Stimulated activated effector memory CD8-positive, alpha-beta T cell treated with anti-CD3 and anti-CD28 coated beads, Interleukin-12 subunit alpha, Interleukin-12 subunit beta, amount 100 ng/mL, for 72 hours (primary cell): ENCODE results near the gene SYT7.

Source experiments
- ATAC-seq: fragments of 150-1000 bp; cut with Tn5 transposase; 2 replicates; pipeline ENCODE4 v1.10.0; 2021
- DNase-seq, 2 donors: peaks; one replicate each; pipeline ENCODE4 v3.0.0; 2021 to 2022; ENCODE audit warnings: low spot score in 2 of 2
- H3K27ac Mint-ChIP-seq: one replicate; pipeline ENCODE4 v1.8.0; 2022; ENCODE audit warnings: mild to moderate bottlenecking, mixed read lengths
- H3K36me3 Mint-ChIP-seq: one replicate; pipeline ENCODE4 v1.8.0; 2022; ENCODE audit warnings: mild to moderate bottlenecking, mixed read lengths
- H3K4me1 Mint-ChIP-seq: one replicate; pipeline ENCODE4 v1.8.0; 2022; ENCODE audit warnings: mixed read lengths
- H3K4me3 Mint-ChIP-seq: one replicate; pipeline ENCODE4 v1.8.0; 2022; ENCODE audit warnings: mild to moderate bottlenecking, mixed read lengths
- H3K9me3 Mint-ChIP-seq: one replicate; pipeline ENCODE4 v1.8.0; 2022; ENCODE audit warnings: mixed read lengths

The SYT7 gene

GRCh38 chr11:61498767-61499341 lies 82.0 kb downstream of the SYT7 start:
- H3K4me3 Mint-ChIP-seq = no peak overlapping the region
- H3K9me3 Mint-ChIP-seq = no peaks in the 10 kb centered on the region
- DNase-seq (no peak), ATAC-seq (no peak)
- no peaks in the 10 kb centered on the region for H3K4me1 Mint-ChIP-seq
- H3K27ac Mint-ChIP-seq = no peak overlapping the region
- H3K36me3 Mint-ChIP-seq = no peaks in the 10 kb centered on the region

DNA sequence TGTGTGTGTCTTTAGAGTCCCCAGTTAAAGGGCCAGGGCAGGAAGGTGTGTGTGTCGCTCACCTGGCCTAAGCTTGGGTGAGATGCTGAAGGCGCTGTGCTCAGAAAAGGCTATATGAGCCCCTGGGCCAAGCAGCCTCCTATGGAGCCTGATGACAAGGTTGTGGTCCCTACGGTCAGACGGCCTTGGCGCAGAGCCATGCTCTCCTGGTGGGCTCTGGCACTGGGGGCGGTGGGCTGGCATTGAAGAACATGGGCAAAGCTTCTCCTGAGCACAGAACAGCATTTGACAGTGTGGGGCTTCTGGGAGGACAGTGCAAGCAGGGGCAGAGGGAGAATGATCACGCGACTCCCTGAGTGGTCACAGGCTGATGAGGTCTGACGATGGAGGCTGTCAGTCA lies 83.0 kb downstream of the SYT7 start:
- H3K36me3 Mint-ChIP-seq = no peaks in the 10 kb centered on the region
- ATAC-seq = no peak

GRCh38 chr11:61497473-61497872 lies 83.4 kb downstream of the SYT7 start:
- Mint-ChIP-seq H3K9me3 (no peaks in the 10 kb centered on the region), H3K36me3 (no peaks in the 10 kb centered on the region), H3K4me1 (no peaks in the 10 kb centered on the region), H3K27ac (no peak overlapping the region), H3K4me3 (no peak overlapping the region)
- ATAC-seq = no peak
- no peak for DNase-seq

More for the DNA sequence above, 83.0 kb downstream of the SYT7 start:
- no peak for DNase-seq
- Mint-ChIP-seq H3K27ac (no peak overlapping the region), H3K4me1 (no peaks in the 10 kb centered on the region), H3K4me3 (no peak overlapping the region), H3K9me3 (no peaks in the 10 kb centered on the region)

DNA sequence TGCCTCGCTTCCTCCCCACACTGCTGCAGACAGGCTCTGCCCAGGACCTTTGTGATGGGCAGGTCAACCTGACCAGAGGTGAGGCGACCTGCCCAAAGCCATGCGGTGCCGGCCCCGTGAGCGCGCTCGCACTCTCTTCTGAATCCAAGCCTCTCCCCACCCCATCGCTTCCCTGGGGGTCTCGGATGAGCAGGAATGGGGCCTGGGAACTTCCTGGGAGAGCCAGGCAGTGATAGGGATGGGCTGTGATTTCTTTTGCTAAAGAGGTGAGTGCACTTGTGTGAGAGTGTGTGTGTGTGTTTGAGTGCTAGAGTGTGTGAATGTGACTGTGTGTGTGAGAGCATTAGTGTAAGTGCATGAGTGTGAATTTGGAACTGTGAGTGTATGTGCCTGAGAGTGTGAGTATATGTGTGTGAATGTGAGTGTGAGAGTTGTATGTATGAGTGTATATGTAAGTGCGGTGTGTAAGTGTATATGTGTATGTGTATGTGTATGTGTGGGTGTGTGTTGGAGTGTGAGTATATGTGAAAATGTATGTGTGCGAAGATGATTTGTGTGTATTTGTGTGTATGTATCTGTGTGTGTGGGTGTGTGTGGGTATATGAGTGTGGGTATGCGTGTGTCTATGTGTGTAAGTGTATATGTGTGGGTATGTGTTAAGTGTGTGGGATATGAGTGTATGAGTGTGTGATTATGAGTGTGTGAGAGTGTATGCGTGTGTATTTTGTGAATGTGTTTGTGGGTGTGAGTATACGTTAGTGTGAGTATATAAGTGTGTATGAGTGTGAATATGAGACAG lies 84.1 kb downstream of the SYT7 start:
- H3K4me3 Mint-ChIP-seq = no peak overlapping the region
- no peaks in the 10 kb centered on the region for H3K9me3 Mint-ChIP-seq
- H3K36me3 Mint-ChIP-seq = no peaks in the 10 kb centered on the region
- H3K27ac Mint-ChIP-seq = no peak overlapping the region
- H3K4me1 Mint-ChIP-seq = no peaks in the 10 kb centered on the region
- DNase-seq (no peak), ATAC-seq (no peak)

GRCh38 chr11:61495801-61496601 lies 84.9 kb downstream of the SYT7 start:
- no peaks in the 10 kb centered on the region for H3K4me1 Mint-ChIP-seq
- no peak overlapping the region for H3K27ac Mint-ChIP-seq
- H3K9me3 Mint-ChIP-seq = no peaks in the 10 kb centered on the region
- H3K4me3 Mint-ChIP-seq = no peak overlapping the region
- H3K36me3 Mint-ChIP-seq = no peaks in the 10 kb centered on the region
- ATAC-seq (no peak), DNase-seq (no peak)

DNA sequence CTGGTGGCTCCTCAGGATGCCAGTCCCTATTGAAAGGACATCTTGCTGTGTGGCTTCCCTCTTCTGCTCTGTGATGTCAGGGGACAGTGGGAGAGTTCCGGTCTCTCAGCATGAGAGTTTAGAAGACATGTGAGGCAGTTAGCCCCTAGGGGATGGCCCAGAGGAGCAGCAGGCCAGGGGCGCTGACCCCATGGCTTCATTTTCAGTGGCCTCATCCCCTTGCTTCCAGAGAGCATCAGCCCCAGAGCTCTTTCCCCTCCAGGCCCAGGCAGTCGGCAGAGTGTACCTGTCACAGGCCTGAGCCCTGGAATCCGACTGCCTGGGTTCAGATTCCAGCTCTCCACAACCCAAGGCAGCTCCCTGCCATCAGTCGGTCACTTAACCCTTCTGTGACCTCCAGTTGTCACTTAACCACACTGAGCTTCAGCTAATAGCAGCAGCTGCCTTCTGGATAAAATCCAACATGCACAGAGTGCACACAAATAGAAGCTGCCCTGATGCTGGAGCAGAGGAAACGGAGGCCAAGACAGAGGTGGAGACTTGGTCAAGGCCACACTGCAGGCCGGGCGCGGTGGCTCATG lies 86.4 kb downstream of the SYT7 start:
- Mint-ChIP-seq H3K4me1 (no peaks in the 10 kb centered on the region), H3K9me3 (no peaks in the 10 kb centered on the region), H3K4me3 (no peak overlapping the region), H3K36me3 (no peaks in the 10 kb centered on the region), H3K27ac (no peak overlapping the region)
- no peak for DNase-seq
- no peak for ATAC-seq

DNA sequence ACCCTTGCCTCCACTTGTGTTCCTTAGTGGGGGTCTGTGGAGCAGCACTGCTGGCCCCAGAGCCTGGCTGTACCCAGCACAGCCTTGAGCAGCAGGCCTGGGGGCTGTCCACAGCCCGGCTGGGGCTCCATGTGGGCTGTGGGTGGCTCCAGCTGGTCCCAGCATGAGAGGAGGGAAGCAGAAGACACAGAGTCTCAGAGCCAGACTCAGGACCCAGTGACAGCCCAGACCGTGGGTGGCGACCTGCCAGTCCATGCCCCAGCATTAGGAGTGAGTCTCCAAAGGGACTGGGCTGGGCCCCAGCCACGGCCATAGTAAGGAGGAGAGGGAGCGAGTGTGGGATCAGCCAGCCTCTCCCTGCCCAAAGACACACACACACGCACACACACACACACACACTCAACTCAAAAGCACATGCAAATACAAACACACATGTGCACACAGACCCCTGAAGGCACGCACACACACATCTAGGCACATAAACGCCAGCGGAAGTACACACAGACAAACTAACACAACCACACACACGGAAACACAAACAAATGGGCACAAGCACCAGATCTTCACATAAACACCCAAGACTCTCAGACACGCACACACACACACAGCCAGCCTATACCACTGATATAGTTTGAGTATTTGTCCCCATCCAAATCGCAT lies 89.0 kb downstream of the SYT7 start:
- H3K4me1 Mint-ChIP-seq = peaks cover 4% of the 10 kb centered on the region
- H3K36me3 Mint-ChIP-seq = no peaks in the 10 kb centered on the region
- DNase-seq (no peak), ATAC-seq (no peak)
- no peak overlapping the region for H3K4me3 Mint-ChIP-seq
- no peak overlapping the region for H3K27ac Mint-ChIP-seq
- H3K9me3 Mint-ChIP-seq = no peaks in the 10 kb centered on the region

GRCh38 chr11:61489833-61490721 lies 90.8 kb downstream of the SYT7 start:
- Mint-ChIP-seq H3K4me1 (peaks cover 4% of the 10 kb centered on the region), H3K9me3 (no peaks in the 10 kb centered on the region), H3K4me3 (no peak overlapping the region), H3K27ac (no peak overlapping the region), H3K36me3 (no peaks in the 10 kb centered on the region)
- DNase-seq (no peak), ATAC-seq (no peak)

- Mint-ChIP-seq H3K27ac (no peak overlapping the region), H3K36me3 (no peaks in the 10 kb centered on the region), H3K4me1 (peaks cover 4% of the 10 kb centered on the region), H3K4me3 (no peak overlapping the region), H3K9me3 (no peaks in the 10 kb centered on the region)
- no peak for ATAC-seq
- DNase-seq = no peak
Measured at GRCh38 chr11:61488651-61489291, 92.1 kb downstream of the SYT7 start.

GRCh38 chr11:61487342-61488025 lies 93.4 kb downstream of the SYT7 start:
- H3K27ac Mint-ChIP-seq = no peak overlapping the region
- H3K4me3 Mint-ChIP-seq = no peak overlapping the region
- H3K4me1 Mint-ChIP-seq = peaks cover 4% of the 10 kb centered on the region

GRCh38 chr11:61486779-61487178 lies 94.1 kb downstream of the SYT7 start:
- Mint-ChIP-seq H3K4me3 (no peak overlapping the region), H3K36me3 (no peaks in the 10 kb centered on the region), H3K9me3 (no peaks in the 10 kb centered on the region), H3K4me1 (peaks cover 4% of the 10 kb centered on the region), H3K27ac (no peak overlapping the region)
- no peak for DNase-seq
- ATAC-seq = no peak

More at GRCh38 chr11:61487342-61488025, 93.4 kb downstream of the SYT7 start:
- ATAC-seq (no peak), DNase-seq (no peak)
- H3K9me3 Mint-ChIP-seq = no peaks in the 10 kb centered on the region
- H3K36me3 Mint-ChIP-seq = no peaks in the 10 kb centered on the region

GRCh38 chr11:61486011-61486620 lies 94.8 kb downstream of the SYT7 start:
- no peak overlapping the region for H3K27ac Mint-ChIP-seq
- ATAC-seq (no peak), DNase-seq (no peak)
- H3K4me3 Mint-ChIP-seq = no peak overlapping the region
- peaks cover 4% of the 10 kb centered on the region for H3K4me1 Mint-ChIP-seq
- H3K9me3 Mint-ChIP-seq = no peaks in the 10 kb centered on the region
- no peaks in the 10 kb centered on the region for H3K36me3 Mint-ChIP-seq

DNA sequence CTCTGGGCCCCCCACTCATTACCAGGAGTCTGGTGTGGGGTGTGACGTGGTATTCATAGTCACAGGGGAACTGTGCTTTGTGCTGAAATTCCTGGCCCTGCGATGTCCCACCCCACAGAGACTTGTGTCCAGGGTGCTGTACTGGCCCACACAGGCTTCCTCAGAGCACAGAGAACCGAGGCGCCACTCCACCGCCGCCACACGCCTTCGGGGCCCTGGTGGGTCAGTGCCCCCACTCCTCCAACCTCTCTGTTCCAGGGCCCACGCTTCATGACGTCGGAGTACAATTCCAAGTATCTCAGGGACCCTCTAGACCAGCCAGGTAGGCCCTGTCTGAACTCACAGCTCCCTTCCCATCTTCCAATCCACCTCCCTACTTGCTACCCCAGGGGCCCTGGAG lies 95.8 kb downstream of the SYT7 start:
- no peak overlapping the region for H3K4me3 Mint-ChIP-seq
- H3K36me3 Mint-ChIP-seq = no peaks in the 10 kb centered on the region
- H3K4me1 Mint-ChIP-seq = peaks cover 4% of the 10 kb centered on the region
- no peak for ATAC-seq
- no peak overlapping the region for H3K27ac Mint-ChIP-seq
- no peak for DNase-seq
- H3K9me3 Mint-ChIP-seq = no peaks in the 10 kb centered on the region
